HCT116 (cell line): ENCODE measurements around the gene DENND4B.

Experiments
- CEBPB ChIP-seq: IDR thresholded peaks from 2 replicates; pipeline ENCODE4 v1.6.1; 2012; ENCODE audit warnings: low read depth
- EZH2 ChIP-seq: fragments of 200-600 bp; sonication (generic); IDR thresholded peaks from 2 replicates; pipeline ENCODE4 v1.6.1; 2017; ENCODE audit warnings: antibody characterized with exemption, mixed run types
- EZH2phosphoT487 ChIP-seq: fragments of 200-600 bp; IDR thresholded peaks from 2 replicates; pipeline ENCODE4 v1.6.1; 2018; ENCODE audit warnings: antibody characterized with exemption, borderline replicate concordance
- POLR2A ChIP-seq: IDR thresholded peaks from 2 replicates; pipeline ENCODE4 v1.7.0; 2011; ENCODE audit warnings: borderline replicate concordance; ENCODE audit not compliant: insufficient read depth, insufficient read length; ENCODE audit errors: extremely low read depth
- POLR2AphosphoS5 ChIP-seq: IDR thresholded peaks from 2 replicates; pipeline ENCODE4 v1.6.1; 2011; ENCODE audit warnings: mild to moderate bottlenecking, low read depth, low read length, moderate library complexity
- RAD21 ChIP-seq: IDR thresholded peaks from 2 replicates; pipeline ENCODE4 v1.6.1; 2012; ENCODE audit warnings: low read depth, mild to moderate bottlenecking
- SRF ChIP-seq: IDR thresholded peaks from 2 replicates; pipeline ENCODE4 v1.6.1; 2012; ENCODE audit warnings: low read depth
- ZNF274 ChIP-seq: fragments of 200-500 bp; sonication (Bioruptor generic); IDR thresholded peaks from 2 replicates; pipeline ENCODE4 v1.6.1; 2014; ENCODE audit warnings: mild to moderate bottlenecking, low read depth, low read length, inconsistent platforms
- TF ChIP-seq, protein P1 (sequence below), 3 experiments: fragments of 200-600 bp in 1 of 3; sonication (generic) in 1 of 3; IDR thresholded peaks in 2 of 3; conservative IDR thresholded peaks in 1 of 3; 2 replicates each; pipeline ENCODE4 v1.5.1; 2012 to 2017; ENCODE audit warnings: low read depth in 2 of 3, low read length in 2 of 3, antibody characterized with exemption in 1 of 3, borderline replicate concordance in 1 of 3, control low read depth in 1 of 3, mild to moderate bottlenecking in 1 of 3, mixed read lengths in 1 of 3, mixed run types in 1 of 3, moderate library complexity in 1 of 3; ENCODE audit not compliant: insufficient read depth in 1 of 3
- TF ChIP-seq, protein P2 (sequence below): IDR thresholded peaks from 2 replicates; pipeline ENCODE4 v1.6.1; 2012; ENCODE audit warnings: low read depth
- TF ChIP-seq, protein P3 (sequence below): IDR thresholded peaks from 2 replicates; pipeline ENCODE4 v1.6.1; 2012

DNA sequence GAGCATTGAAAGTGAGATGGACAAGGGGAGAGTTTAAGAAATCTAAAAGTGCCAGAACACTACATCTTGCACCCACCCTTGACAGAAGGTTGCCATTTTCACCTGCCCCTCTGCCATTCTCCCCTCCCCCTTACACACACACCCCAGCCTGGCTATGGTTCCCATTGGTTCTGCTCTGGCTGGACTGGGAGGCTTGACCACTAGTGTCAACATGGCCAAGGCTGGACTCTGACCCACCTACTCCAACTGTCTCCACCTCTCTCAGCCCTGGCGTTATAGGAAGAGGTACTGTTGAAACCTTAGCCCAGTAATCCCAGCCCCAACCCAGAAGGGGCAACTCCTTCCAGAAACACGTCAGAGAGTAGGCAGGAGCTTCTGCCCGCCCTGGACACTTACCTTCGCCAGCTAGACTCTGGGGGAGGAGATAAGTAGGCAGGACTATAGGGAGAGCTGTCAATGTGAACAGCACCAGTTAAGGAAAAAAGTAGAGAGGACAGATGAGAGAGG lies 7.4 kb upstream of the DENND4B start:
- TF ChIP-seq POLR2A (no peak), EZH2 (no peak), ZNF274 (no peak), RAD21 (no peak), EZH2phosphoT487 (no peak), POLR2AphosphoS5 (no peak), CEBPB (no peak), SRF (no peak)
- TF ChIP-seq, protein P1, sequence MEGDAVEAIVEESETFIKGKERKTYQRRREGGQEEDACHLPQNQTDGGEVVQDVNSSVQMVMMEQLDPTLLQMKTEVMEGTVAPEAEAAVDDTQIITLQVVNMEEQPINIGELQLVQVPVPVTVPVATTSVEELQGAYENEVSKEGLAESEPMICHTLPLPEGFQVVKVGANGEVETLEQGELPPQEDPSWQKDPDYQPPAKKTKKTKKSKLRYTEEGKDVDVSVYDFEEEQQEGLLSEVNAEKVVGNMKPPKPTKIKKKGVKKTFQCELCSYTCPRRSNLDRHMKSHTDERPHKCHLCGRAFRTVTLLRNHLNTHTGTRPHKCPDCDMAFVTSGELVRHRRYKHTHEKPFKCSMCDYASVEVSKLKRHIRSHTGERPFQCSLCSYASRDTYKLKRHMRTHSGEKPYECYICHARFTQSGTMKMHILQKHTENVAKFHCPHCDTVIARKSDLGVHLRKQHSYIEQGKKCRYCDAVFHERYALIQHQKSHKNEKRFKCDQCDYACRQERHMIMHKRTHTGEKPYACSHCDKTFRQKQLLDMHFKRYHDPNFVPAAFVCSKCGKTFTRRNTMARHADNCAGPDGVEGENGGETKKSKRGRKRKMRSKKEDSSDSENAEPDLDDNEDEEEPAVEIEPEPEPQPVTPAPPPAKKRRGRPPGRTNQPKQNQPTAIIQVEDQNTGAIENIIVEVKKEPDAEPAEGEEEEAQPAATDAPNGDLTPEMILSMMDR (IDR thresholded peaks at IDR 0.05 in 2 of 3, conservative IDR thresholded peaks at IDR 0.05 in 1 of 3; ENCODE audit: borderline replicate concordance in 1 of 3, insufficient read depth in 1 of 3, low read depth in 2 of 3, low read length in 2 of 3): no peak
- TF ChIP-seq, protein P2, sequence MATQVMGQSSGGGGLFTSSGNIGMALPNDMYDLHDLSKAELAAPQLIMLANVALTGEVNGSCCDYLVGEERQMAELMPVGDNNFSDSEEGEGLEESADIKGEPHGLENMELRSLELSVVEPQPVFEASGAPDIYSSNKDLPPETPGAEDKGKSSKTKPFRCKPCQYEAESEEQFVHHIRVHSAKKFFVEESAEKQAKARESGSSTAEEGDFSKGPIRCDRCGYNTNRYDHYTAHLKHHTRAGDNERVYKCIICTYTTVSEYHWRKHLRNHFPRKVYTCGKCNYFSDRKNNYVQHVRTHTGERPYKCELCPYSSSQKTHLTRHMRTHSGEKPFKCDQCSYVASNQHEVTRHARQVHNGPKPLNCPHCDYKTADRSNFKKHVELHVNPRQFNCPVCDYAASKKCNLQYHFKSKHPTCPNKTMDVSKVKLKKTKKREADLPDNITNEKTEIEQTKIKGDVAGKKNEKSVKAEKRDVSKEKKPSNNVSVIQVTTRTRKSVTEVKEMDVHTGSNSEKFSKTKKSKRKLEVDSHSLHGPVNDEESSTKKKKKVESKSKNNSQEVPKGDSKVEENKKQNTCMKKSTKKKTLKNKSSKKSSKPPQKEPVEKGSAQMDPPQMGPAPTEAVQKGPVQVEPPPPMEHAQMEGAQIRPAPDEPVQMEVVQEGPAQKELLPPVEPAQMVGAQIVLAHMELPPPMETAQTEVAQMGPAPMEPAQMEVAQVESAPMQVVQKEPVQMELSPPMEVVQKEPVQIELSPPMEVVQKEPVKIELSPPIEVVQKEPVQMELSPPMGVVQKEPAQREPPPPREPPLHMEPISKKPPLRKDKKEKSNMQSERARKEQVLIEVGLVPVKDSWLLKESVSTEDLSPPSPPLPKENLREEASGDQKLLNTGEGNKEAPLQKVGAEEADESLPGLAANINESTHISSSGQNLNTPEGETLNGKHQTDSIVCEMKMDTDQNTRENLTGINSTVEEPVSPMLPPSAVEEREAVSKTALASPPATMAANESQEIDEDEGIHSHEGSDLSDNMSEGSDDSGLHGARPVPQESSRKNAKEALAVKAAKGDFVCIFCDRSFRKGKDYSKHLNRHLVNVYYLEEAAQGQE: no peak
- TF ChIP-seq, protein P3, sequence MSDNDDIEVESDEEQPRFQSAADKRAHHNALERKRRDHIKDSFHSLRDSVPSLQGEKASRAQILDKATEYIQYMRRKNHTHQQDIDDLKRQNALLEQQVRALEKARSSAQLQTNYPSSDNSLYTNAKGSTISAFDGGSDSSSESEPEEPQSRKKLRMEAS: no peak
